Esophagus squamous epithelium (tissue), 4 donors: ENCODE data around the gene NXN.

Experiments
- CTCF ChIP-seq, 6 experiments: fragments of 450-650 bp in 4 of 6; fragments of 200-600 bp in 2 of 6; sonication (generic) in 2 of 6; IDR thresholded peaks; one replicate each; pipeline ENCODE4 v1.5.1; 2016 to 2019; ENCODE audit warnings: antibody characterized with exemption in 6 of 6, mild to moderate bottlenecking in 4 of 6, moderate library complexity in 4 of 6
- POLR2A ChIP-seq, 4 donors: fragments of 450-650 bp; IDR thresholded peaks; one replicate each; pipeline ENCODE4 v1.6.1; 2017; ENCODE audit warnings: antibody characterized with exemption in 4 of 4, mild to moderate bottlenecking in 4 of 4, moderate library complexity in 3 of 4

- no peak for TF ChIP-seq POLR2A (IDR thresholded peaks at IDR 0.05)
- TF ChIP-seq CTCF (IDR thresholded peaks at IDR 0.05): no peak
Measured at GRCh38 chr17:983921-984320, 4.3 kb upstream of the NXN start.
